Spleen (tissue), 3 donors: ENCODE measurements around the gene FBN2.

Experiments
- POLR2A ChIP-seq, 3 donors: fragments of 450-650 bp; IDR thresholded peaks; one replicate each; pipeline ENCODE4 v1.5.1; 2017; ENCODE audit warnings: antibody characterized with exemption in 3 of 3, mild to moderate bottlenecking in 1 of 3
- POLR2AphosphoS5 ChIP-seq, 3 donors: sonication (generic); formaldehyde crosslinking; IDR thresholded peaks; one replicate each; pipeline ENCODE4 v1.5.1; 2017; ENCODE audit warnings: antibody characterized with exemption in 3 of 3

DNA sequence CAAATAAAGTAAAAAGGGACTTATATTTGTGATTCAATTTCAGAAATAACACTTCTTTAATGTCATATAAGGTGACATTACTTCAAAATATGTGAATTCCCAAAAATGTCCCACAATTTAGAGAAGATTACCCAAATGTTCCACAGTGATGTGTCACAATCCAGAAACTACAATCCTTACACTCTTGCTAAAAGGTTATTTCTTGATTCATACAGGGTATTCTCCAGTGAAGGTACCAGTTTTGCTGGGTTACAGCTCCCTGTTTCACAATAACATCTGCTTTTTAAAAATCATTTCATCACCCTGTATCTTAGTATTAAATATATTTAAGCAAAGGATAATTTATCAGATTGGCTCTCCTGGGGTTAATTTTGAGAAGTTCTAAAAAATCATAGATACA is 11.0 kb downstream of the FBN2 start:
- TF ChIP-seq POLR2AphosphoS5 (IDR thresholded peaks at IDR 0.05) (no peak), POLR2A (IDR thresholded peaks at IDR 0.05) (no peak)
